Lower leg skin (tissue), 4 donors: ENCODE results near the gene BRD3. TPM values are rescaled to one million over a fixed set of nuclear protein-coding genes. Genes with fewer than 3 reads are reported as not detected.

Source experiments
- DNase-seq, 2 donors: peaks; one replicate each; pipeline ENCODE4 v3.0.0-alpha.2; 2019; ENCODE audit warnings: low spot score in 2 of 2
- H3K4me3 ChIP-seq: fragments of 200-600 bp; sonication (generic); 2 replicates; pipeline ENCODE4 v1.5.1; 2017; ENCODE audit warnings: mild to moderate bottlenecking, low read depth; ENCODE audit not compliant: poor library complexity, severe bottlenecking
- CTCF ChIP-seq, 3 donors: fragments of 450-650 bp; IDR thresholded peaks; one replicate each; pipeline ENCODE4 v1.5.1; 2016; ENCODE audit warnings: antibody characterized with exemption in 3 of 3, mild to moderate bottlenecking in 3 of 3, moderate library complexity in 2 of 3
- POLR2A ChIP-seq, 2 donors: fragments of 450-650 bp; IDR thresholded peaks; one replicate each; pipeline ENCODE4 v1.6.1; 2016 to 2017; ENCODE audit warnings: antibody characterized with exemption in 2 of 2, mild to moderate bottlenecking in 1 of 2, moderate library complexity in 1 of 2
- WGBS, 2 donors: methylation state at CpG; one replicate each; pipeline ENCODE4 v1.1.5; 2018; 5-methylcytosine and 5-hydroxymethylcytosine counted together
- intact Hi-C: fragments of 100-400 bp; cut with DNase I; formaldehyde crosslinking; loops from one replicate; pipeline ENCODE4 v1.15.0; 2023; ENCODE audit warnings: low total_unique reads
- total RNA-seq, 4 donors: library from RNA; depleted of rRNA; stranded (reverse); fragments of >200 nt; gene quantifications; one replicate each; pipeline ENCODE4 v1.1.0, GENCODE V29; 2016

Gene BRD3
- total RNA-seq, 4 donors from 2014 or later, result 18.5 to 59.9 (median 26.7) TPM

- peak in 1 of 2 donors; percentile 80 for DNase-seq
- no peak overlapping the region for H3K4me3 ChIP-seq
- intact Hi-C loops, result no loop called here
- no peak for TF ChIP-seq CTCF (IDR thresholded peaks at IDR 0.05)
- TF ChIP-seq POLR2A (IDR thresholded peaks at IDR 0.05), result no peak
- WGBS, 2 donors, result 67 to 75% methylated on average over 19 to 28 of the region's 28 CpGs
Measured at GRCh38 chr9:134054891-134055811, 12.7 kb downstream of the BRD3 start.

- intact Hi-C loops, result no loop called here
- no peak for DNase-seq
- H3K4me3 ChIP-seq, result no peak overlapping the region
- TF ChIP-seq POLR2A (IDR thresholded peaks at IDR 0.05), result no peak
- no peak for TF ChIP-seq CTCF (IDR thresholded peaks at IDR 0.05)
- 87 to 91% methylated on average over 33 to 35 of the region's 44 CpGs for WGBS, 2 donors
Measured at GRCh38 chr9:134053941-134054761, 13.7 kb downstream of the BRD3 start.

GRCh38 chr9:134053401-134053871, 14.4 kb downstream of the BRD3 start:
- no peak overlapping the region for H3K4me3 ChIP-seq
- no peak for TF ChIP-seq CTCF (IDR thresholded peaks at IDR 0.05)
- TF ChIP-seq POLR2A (IDR thresholded peaks at IDR 0.05), result no peak
- 87% methylated on average over 23 to 24 of the region's 28 CpGs for whole genome bisulfite sequencing, 2 donors
- intact Hi-C loops, result no loop called here
- DNase-seq, result no peak

GRCh38 chr9:134052941-134053340, 14.9 kb downstream of the BRD3 start:
- intact Hi-C loops, result no loop called here
- 85 to 92% methylated on average over 16 of the region's 16 CpGs for WGBS, 2 donors
- H3K4me3 ChIP-seq, result no peak overlapping the region
- DNase-seq, result no peak
- no peak for TF ChIP-seq CTCF (IDR thresholded peaks at IDR 0.05)
- no peak for TF ChIP-seq POLR2A (IDR thresholded peaks at IDR 0.05)

- intact Hi-C loops, result no loop called here
- TF ChIP-seq CTCF (IDR thresholded peaks at IDR 0.05) (no peak), POLR2A (IDR thresholded peaks at IDR 0.05) (no peak)
Measured at GRCh38 chr9:134052491-134052890, 15.3 kb downstream of the BRD3 start.

More at GRCh38 chr9:134052491-134052890, 15.3 kb downstream of the BRD3 start:
- DNase-seq, result no peak
- H3K4me3 ChIP-seq, result no peak overlapping the region
- 83 to 92% methylated on average over 2 of the region's 3 CpGs for WGBS, 2 donors
